HG03139 (cell line): ENCODE data around the gene TMPRSS2.

Experiments
- ATAC-seq: cut with Tn5 transposase; IDR thresholded peaks from one replicate; pipeline ENCODE4 v1.9.1; 2021; ENCODE audit not compliant: unreplicated experiment

Gene TMPRSS2

GRCh38 chr21:41451753-41452676, 55.9 kb downstream of the TMPRSS2 start:
- ATAC-seq = no peak

- ATAC-seq = no peak
These were observed 58.3 kb downstream of the TMPRSS2 start for GRCh38 chr21:41449613-41450012.

GRCh38 chr21:41447356-41447755, 60.6 kb downstream of the TMPRSS2 start:
- no peak for ATAC-seq

- ATAC-seq = no peak
These were observed 61.4 kb downstream of the TMPRSS2 start for GRCh38 chr21:41446586-41446985.

GRCh38 chr21:41445465-41445862, 62.5 kb downstream of the TMPRSS2 start:
- no peak for ATAC-seq

GRCh38 chr21:41444703-41445464, 63.1 kb downstream of the TMPRSS2 start:
- ATAC-seq = no peak

GRCh38 chr21:41443562-41443961, 64.4 kb downstream of the TMPRSS2 start:
- no peak for ATAC-seq

GRCh38 chr21:41442481-41443186, 65.3 kb downstream of the TMPRSS2 start:
- no peak for ATAC-seq

- ATAC-seq = no peak
These were observed 66.4 kb downstream of the TMPRSS2 start for GRCh38 chr21:41441546-41441945.

GRCh38 chr21:41439248-41439647, 68.7 kb downstream of the TMPRSS2 start:
- ATAC-seq = no peak

GRCh38 chr21:41438425-41439113, 69.4 kb downstream of the TMPRSS2 start:
- ATAC-seq = no peak

- no peak for ATAC-seq
These were observed 70.2 kb downstream of the TMPRSS2 start for GRCh38 chr21:41437729-41438128.

GRCh38 chr21:41435706-41436105, 72.3 kb downstream of the TMPRSS2 start:
- ATAC-seq = no peak

- ATAC-seq = no peak
These were observed 74.4 kb downstream of the TMPRSS2 start for GRCh38 chr21:41433566-41433965.

- no peak for ATAC-seq
These were observed 75.1 kb downstream of the TMPRSS2 start for GRCh38 chr21:41432562-41433460.

- ATAC-seq = peak; percentile 65
These were observed 76.0 kb downstream of the TMPRSS2 start for GRCh38 chr21:41431788-41432548.

- ATAC-seq = no peak
These were observed 78.0 kb downstream of the TMPRSS2 start for GRCh38 chr21:41429925-41430491.

- ATAC-seq = no peak
These were observed 78.7 kb downstream of the TMPRSS2 start for GRCh38 chr21:41429305-41429704.

GRCh38 chr21:41428847-41429246, 79.1 kb downstream of the TMPRSS2 start:
- no peak for ATAC-seq
